ENCODE measurements around the gene UBXN7.

DNA sequence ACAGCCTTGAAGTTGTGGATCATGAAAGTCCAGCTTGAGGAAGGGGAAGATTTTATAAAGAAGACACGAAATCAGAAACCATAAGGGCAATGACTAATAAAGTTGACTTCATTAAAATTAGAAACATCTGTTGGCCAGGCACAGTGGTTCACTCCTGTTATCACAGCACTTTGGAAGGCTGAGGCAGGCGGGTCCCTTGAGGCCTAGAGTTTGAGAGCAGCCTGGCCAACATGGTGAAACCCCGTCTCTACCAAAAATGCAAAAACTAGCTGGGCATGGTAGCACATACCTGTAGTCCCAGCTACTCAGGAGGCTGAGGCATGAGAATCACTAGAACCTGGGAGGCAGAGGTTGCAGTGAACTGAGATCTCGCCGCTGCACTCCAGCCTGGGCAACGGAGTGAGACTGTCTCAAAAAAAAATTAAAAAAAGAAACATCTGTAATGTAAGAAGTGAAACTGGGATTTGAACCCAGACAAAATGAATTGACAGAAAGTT lies 7.9 kb upstream of the UBXN7 start:
- TF ChIP-seq EZH2phosphoT487 (IDR thresholded peaks at IDR 0.05; ENCODE audit: insufficient read depth, low read depth), result no peak
- no peak for TF ChIP-seq EZH2 (IDR thresholded peaks at IDR 0.05; ENCODE audit: insufficient read depth, poor library complexity, severe bottlenecking)

Data from GM23248 (cell line).